Sigmoid colon (tissue), 4 donors: ENCODE measurements around the gene NOTCH2NLA.
"Not testable (repeated sequence)": the region's sequence is repeated elsewhere in the genome, so short reads cannot be mapped to it uniquely, and the experiment has no call there.

Experiments used
- CTCF ChIP-seq, 4 experiments: fragments of 450-650 bp in 3 of 4; fragments of 200-600 bp in 1 of 4; IDR thresholded peaks; one replicate each; pipeline ENCODE4 v1.5.1; 2016 to 2019; ENCODE audit warnings: antibody characterized with exemption in 4 of 4, mild to moderate bottlenecking in 3 of 4, moderate library complexity in 2 of 4
- POLR2AphosphoS5 ChIP-seq, 4 donors: sonication (generic); formaldehyde crosslinking; IDR thresholded peaks; one replicate each; pipeline ENCODE4 v1.6.1; 2017; ENCODE audit warnings: antibody characterized with exemption in 4 of 4

GRCh38 chr1:146266179-146266748, 37.4 kb upstream of the NOTCH2NLA start:
- TF ChIP-seq CTCF, POLR2AphosphoS5 (IDR thresholded peaks at IDR 0.05): not testable (repeated sequence)
